ENCODE measurements around the gene MYL5.
"Not testable (repeated sequence)": the region's sequence is repeated elsewhere in the genome, so short reads cannot be mapped to it uniquely, and the experiment has no call there.

The MYL5 gene

GRCh38 chr4:635851-636627 lies 38.3 kb upstream of the MYL5 start:
- no peak for DNase-seq (ENCODE audit: low read depth in 2 of 2, low spot score in 1 of 2)

- no peak for DNase-seq (ENCODE audit: low read depth in 2 of 2, low spot score in 1 of 2)
Measured at GRCh38 chr4:636628-637159, 37.6 kb upstream of the MYL5 start.

GRCh38 chr4:637536-638280 lies 36.6 kb upstream of the MYL5 start:
- no peak for DNase-seq (ENCODE audit: low read depth in 2 of 2, low spot score in 1 of 2)

- DNase-seq (ENCODE audit: low read depth in 2 of 2, low spot score in 1 of 2) = not testable (repeated sequence)
Measured at GRCh38 chr4:642366-642765, 32.0 kb upstream of the MYL5 start.

GRCh38 chr4:646460-646859 lies 27.9 kb upstream of the MYL5 start:
- DNase-seq (ENCODE audit: low read depth in 2 of 2, low spot score in 1 of 2) = no peak

GRCh38 chr4:647481-647880 lies 26.9 kb upstream of the MYL5 start:
- DNase-seq (ENCODE audit: low read depth in 2 of 2, low spot score in 1 of 2) = no peak

DNA sequence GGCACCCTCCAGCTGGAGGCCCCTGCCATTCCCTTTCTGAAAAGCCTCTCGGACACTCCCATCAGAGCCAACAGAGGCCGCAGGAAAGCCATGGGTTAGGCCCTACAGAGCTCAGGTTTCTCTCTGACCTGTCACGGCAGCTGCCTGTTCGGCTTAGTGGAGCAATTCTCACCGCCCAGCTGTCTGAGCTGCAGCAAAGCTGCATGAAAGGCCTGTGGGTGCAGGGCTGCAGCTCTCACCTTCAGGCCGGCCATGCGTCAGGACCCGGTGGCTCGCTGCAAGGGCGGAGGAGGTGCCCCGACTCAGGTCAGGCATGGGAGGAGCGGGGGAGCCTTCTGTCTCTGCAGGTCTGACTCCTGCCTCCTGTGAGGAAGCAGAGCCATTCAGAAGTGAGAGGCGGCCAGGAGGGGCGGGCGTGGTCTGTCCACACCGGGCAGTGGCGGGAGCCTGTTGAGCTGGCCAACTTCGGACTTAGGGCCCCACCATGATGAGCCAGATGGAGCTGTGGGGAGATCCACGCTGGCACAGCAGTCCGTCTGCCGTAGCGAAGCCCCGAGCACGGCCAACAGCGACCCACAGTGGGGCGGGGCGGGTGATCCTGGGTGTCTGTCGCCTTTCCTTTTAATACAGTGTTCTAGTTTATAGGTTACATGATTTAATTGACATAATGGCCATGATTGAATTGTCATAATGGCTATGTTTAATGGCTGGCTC lies 25.6 kb upstream of the MYL5 start:
- no peak for DNase-seq (ENCODE audit: low read depth in 2 of 2, low spot score in 1 of 2)

DNA sequence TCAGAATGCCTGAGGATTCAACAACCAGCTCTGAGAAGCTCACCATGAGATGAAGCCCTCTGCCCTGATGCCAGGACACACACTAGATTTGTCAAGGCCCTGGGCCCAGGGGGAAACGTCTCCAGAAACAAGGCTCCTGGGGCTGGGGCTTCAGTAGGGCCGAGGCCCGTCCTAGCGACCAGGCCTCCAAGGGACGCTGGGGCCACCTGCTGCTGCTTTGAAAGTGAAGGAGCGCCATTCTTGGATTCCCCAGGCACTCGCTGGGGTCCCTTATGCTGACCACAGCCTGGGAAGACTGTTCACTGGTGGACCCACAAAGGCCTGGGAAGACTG lies 25.1 kb upstream of the MYL5 start:
- DNase-seq (ENCODE audit: low read depth in 2 of 2, low spot score in 1 of 2) = no peak

DNA sequence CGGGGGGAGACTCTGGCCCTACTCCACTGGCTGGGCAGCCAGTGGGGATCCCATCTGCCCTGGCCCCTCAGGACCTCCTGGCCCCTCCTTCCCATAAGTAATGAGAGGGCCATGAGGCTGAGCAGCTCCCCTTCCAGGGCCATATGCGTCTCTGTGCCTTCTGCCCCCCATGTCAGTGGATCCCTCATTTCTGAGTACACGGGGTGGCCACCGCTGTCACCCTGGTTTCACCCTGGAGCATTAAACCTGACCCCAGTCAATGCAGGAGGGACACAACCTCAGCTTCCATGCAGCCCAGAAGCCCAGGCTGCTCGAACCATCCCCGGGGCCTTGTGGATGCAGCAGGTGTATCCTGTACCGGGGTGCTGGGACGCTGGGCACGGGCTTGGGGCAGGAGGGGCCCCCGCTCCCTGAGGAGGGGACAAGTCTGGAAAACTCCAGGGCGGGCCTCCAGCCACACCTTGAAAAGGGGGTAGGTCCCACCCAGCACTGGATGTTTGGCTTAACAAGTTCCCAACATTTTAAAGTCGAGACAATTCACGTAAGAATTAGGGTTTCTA lies 24.5 kb upstream of the MYL5 start:
- DNase-seq (ENCODE audit: low read depth in 2 of 2, low spot score in 1 of 2) = no peak

DNA sequence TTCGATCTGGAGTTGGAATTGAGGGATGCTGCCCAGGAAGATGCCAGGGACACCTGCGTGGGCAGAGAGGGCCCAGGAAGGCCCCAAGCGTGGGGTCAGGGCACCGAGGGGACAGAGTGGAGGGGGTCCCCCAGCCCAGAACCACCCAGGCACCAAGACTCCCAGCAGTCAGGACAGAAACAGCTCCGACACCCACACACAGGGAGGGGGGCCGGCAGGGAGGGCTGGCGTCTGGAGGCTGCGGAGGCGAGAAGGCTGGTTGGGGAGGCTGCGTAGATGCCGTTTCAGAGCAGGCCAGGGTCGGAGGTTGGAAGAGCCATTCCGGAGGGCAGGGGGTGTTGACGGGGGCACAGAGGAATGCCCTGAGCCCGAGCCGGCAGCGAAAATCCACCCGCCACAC lies 23.9 kb upstream of the MYL5 start:
- DNase-seq (ENCODE audit: low read depth in 2 of 2, low spot score in 1 of 2) = no peak

DNA sequence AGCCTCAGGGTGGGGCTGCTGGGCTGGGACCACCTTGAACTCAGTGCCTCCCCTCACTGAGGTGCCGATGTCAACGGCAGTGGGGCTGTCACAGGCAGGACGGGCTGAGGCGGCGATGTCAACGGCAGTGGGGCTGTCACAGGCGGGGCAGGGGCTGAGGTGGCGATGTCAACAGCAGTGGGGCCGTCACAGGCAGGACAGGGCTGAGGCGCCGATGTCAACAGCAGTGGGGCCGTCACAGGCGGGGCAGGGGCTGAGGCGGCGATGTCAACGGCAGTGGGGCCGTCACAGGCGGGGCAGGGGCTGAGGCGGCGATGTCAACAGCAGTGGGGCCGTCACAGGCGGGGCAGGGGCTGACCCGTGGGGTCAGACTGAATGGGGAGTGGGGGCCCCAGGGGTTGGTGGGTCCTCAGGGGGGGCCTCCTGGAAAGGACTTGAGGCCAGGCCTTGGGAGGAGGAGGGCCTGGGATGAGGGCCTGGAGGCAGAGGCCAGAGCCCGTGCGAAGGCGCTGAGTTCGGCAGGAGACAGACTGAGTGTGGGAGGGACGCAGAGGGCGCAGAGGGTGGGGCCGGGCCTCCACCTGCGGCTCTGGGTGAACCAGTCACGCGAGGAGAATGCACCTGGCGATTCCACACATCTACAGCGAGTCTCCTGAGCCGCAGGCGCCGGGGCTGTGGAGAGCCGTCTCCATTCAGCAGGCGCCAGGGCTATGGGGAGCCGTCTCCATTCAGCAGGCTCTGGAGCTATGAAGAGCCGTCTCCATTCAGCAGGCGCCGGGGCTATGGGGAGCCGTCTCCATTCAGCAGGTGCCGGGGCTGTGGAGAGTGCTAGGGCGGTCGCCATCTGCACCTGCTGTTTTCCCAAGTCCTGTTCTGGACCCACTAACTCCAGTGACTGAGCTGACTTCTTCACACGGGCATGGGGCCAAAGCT lies 23.1 kb upstream of the MYL5 start:
- DNase-seq (ENCODE audit: low read depth in 2 of 2, low spot score in 1 of 2) = no peak

- DNase-seq (ENCODE audit: low read depth in 2 of 2, low spot score in 1 of 2) = no peak
Measured at GRCh38 chr4:651884-652642, 22.3 kb upstream of the MYL5 start.

DNA sequence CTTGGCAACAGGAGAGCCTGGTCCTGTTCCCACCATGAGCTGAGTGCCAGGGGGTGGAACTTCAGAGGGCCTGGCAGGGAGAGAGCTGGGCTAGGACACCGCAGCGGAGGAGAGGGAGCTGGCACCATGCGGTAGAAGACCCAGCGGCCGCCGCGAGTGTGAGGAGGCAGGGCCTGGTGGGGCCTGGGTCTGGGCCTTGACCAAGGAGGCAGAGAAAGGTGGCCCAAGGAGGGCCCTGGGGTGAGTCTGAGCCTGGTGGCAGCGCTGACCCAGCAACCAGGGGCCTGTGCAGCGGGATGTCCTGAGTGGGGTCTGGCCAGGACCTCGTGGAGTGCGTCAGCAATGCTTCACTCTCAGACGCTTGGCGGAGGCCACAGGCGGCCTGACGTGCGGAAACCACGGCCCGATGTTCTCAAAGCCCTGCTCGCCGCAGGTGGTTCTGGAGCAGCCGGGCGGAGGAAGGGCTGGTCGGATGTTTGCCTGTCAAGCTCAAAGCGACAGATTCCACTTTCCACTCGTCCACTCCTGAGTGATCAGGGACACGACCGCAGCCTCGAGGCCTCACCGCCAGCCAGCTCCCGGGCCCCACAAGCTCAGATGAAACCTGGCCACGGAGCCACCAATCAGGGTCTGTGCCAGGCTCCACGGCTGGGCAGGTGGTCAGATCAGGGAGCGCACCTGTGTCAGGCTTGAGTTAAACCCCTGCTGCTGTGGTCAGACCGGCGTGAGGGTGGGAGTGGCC lies 21.1 kb upstream of the MYL5 start:
- no peak for DNase-seq (ENCODE audit: low read depth in 2 of 2, low spot score in 1 of 2)

DNA sequence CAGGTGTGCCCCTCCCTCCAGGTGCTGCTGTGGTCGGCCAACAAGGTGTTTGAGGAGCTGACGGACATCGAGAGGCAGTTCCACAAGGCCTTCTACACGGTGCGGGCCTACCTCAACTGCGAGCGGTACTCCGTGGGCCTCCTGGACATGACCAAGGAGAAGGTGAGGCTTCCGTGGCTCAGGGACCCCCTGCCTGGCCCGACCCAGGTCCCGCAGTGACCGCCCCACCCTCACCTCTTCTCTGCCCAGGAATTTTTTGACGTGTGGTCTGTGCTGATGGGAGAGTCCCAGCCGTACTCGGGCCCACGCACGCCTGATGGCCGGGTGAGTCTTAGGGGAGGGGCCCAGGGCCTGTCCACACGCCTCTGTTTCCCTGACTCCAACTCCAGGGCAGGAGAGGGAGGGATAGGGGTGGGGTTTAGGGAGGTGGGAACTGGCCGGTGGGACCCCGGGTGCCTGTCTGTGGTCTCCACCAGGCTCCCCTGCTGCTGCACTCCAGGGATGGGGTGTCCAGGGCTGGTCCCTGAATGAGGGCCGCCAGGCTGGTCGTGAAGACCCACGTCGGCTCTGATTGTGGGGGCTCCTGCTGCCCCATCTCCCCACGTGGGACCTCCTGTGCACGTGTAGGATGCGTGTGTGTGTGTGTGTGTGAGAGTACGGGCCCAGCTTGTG lies 20.4 kb upstream of the MYL5 start:
- DNase-seq (ENCODE audit: low read depth in 2 of 2, low spot score in 1 of 2) = no peak

DNA sequence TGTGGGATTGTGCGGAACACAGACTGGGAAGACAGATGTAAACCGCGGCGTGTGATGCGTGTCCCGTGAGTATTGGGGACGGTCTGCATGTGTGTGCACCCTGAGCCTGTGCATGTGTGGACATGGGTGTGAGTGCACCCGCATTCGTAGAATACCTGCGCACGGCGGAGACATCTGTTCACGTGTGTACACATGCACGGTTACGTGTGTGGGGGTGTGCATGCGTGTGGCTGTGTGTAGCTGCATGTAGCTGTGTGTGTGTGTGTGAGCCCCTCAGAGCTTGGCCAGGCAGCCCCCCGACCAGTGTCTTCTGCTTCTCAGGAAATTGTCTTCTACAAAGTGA lies 19.9 kb upstream of the MYL5 start:
- DNase-seq (ENCODE audit: low read depth in 2 of 2, low spot score in 1 of 2) = no peak

- no peak for DNase-seq (ENCODE audit: low read depth in 2 of 2, low spot score in 1 of 2)
Measured at GRCh38 chr4:654871-655463, 19.4 kb upstream of the MYL5 start.

DNA sequence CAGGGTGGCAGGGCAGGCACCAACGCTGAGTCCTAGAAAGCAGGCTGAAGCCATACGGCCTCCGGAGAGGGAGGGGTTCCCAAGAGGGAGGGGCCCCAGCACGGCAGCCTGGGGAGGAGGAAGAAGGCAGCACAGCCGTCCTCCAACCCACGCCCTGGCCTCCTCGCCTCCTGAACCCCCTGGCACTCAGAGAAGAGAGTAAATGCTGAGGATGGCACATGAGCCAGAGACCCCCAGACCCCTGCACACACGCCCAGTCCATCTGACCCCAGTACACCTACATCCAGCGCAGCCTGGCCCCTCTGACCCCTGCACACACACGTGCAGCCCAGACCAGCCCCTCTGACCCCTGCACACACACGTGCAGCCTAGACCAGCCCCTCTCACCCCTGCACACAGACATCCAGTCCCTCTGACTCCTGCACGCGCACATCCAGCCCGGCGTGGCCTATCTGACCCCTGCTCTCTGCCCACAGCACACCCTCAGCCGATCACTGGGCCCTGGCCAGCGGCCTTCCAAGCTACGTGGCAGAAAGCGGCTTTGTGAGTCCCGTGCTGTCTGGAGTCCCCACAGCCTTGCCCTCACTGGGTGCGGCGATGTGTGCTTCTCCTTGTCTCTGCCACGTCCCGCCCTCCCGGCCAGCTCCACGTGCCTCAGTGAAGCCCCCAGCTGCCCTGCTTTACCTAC lies 18.7 kb upstream of the MYL5 start:
- no peak for DNase-seq (ENCODE audit: low read depth in 2 of 2, low spot score in 1 of 2)

Measured in stimulated activated CD8-positive, alpha-beta memory T cell treated with anti-CD3 and anti-CD28 coated beads, Interleukin-4, amount 100 ng/mL, for 4 hours (primary cell).